NCI-H2107 treated with DMSO at 0.1 percent for 48 hours (cell line): ENCODE results near the gene PDE6H.

Source experiments
- DNase-seq: peaks from one replicate; lab custom pipeline; 2025; ENCODE audit not compliant: unreplicated experiment; lab: John Stamatoyannopoulos, UW

PDE6H gene

DNA sequence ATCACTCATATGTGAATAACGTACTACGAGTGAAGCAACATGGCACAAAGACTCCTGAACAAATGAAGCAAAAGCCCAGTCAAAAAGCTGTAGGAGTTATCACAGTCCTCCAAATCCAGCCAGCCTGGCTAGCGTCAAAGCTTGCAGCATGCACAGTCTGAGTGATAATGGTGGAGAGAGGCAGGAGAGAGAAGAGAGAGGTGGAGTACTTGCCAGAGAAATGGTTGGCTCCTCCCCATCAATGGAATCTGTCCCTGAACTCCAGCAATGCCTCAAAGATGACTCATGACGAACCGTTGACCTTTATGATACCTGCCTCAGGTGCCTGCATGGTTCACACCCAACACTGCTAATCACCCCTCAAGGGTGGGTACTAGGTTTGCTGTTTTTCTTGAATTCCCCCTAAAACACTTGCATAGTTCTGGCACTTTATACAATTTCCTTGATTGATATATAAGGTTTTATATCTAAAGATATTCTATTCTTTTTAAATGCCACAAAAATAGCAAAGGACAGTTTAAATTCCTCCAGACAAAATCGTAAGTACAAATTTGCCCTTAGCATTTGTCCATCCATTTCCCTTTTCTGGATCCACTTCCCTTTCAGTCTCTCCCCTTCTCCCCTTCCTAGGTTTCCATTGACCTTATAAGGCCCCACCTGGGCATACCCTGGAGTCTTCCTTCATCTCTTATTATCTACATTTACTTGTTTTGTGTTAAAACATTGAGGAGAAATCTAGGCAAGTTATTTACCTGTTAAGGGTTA lies 21.7 kb upstream of the PDE6H start:
- no peak for DNase-seq

DNA sequence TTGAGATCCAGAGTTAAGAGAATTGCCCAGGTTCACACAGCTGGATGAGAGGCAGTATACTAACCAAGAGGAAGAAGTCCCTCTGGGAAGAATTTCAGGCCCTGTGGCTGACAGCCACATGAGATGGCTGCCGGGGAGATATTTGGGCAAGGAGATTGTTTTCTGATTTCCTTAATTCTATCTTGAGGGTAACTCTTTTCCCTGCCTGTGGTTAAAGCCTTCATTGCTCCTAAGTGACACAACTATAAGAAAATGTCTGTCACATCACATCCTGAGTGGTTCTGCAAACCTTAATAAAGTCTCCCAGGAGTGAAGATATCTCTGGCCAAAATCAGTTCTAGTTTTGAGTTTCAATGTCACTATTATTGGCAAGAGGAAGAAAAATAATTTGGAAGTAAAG lies 21.0 kb upstream of the PDE6H start:
- no peak for DNase-seq

DNA sequence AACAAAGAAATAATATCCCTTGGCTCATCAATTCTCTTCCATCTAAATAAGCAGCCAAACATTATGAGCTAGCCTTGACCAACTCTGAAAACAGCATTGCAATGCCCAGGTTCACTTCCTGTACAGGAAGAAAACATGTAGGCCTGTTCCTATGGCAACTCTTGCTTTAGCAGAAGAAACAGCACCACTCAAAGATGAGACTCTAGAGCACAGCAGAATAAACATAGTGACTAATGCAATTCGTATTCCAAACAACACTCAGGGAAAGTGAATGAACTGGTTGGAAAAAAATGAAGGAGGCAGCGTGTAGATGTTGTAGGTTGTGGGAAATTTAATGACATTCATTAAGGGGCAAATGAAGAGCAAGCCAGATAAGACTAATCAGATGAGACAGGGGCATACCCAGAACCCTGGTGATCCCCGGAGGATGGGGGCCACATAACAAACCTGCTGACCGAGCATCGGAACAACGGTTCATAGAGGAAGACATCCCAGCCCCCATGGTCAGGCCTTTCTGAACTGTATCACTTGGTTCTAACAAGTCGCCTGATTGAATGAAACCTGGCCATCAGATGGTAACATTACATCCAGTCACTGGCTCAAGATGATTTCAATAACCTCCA lies 20.4 kb upstream of the PDE6H start:
- no peak for DNase-seq

DNA sequence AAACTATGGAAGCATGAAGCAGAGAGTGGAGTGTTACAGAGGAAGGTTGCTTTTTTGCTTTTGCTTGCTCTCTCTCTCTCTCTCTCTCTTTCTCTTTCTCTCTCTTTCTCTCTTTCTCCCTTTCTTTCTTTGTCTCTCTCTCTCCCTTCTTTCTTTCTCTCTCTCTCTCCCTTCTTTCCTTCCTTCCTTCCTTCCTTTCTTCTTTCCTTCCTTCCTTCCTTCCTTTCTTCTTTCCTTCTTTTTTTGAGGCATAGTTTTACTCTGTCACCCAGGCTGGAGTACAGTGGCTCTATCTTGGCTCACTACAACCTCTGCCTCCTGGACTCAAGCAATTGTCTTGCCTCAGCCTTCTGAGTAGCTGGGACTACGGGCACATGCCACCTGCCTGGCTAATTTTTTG lies 19.1 kb upstream of the PDE6H start:
- DNase-seq, result no peak

DNA sequence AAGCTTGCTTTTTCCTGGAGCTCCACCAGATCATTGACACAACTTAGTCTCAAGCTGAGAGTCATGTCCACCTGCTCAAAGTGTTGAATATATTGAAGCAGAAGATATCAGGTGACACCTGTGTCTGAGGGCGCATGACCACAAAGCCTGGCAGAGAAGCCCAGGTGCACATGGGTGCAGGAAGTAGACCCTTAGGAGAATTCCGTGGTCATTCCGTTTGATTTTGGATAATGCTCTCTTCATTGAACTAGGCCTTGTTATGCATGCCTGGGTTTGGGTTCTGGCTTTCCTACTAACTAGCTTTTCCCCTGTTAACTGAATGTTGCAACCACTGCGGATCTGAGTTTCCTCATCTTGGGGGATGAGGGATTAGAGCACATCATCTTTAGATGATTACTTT lies 18.6 kb upstream of the PDE6H start:
- DNase-seq, result peak; percentile 63

DNA sequence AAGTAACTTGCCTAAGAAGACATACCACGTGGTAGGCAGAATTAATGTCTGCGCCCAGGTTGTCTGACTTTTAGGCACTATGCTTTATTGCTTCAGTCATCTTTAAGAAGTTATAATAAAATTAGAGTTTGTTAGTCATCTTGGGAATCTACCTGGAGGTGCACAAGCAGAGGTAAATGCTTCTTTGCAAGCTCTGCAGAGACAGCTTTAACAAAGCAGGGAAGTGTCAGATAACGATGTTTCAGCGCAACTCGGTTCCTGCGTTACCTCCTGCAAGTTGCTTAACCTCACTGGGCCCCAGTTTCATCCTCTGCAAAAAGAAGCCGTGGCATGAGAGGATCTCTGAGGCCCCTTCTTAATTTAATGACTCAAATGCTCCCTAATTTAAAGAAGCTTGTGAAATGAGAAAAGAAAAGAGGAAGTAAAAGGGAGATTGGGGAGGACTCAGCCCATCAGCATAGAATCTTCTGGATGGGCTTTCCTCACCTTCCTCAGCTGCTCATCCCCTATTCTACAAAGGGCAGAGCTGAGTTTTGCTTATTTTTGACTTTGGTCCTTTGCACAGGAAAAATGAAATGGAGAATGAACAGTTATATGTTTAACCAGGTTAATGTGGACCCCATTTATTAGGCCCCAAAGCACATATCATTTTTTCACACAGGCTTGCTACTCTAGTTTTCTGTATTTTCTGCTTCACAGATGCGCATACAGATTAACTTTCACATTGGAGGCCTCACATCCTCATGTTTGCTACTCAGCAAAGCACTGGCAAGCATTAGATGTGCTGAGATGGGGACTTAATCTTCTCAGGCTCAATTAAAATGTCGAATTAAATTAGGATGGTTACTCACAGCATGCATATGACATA lies 16.6 kb upstream of the PDE6H start:
- no peak for DNase-seq

DNA sequence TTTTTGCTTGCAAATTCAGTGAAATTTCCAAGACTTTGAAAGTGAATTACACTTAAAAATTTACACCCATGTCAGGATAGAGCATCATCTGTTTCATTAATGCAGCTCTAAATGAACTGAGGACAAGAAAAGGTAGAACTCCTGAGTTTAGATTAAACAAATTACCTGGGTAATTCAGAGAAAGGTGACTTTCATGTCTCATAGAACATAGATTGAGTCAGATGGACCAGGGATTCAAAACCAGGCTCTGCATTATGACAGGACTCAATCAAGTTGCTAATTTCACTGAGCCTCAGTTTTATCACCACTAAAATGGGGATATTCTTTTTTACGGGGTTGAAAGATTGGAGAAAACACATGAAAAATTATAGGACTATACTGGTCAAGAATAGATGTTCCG lies 15.9 kb upstream of the PDE6H start:
- DNase-seq, result no peak

DNA sequence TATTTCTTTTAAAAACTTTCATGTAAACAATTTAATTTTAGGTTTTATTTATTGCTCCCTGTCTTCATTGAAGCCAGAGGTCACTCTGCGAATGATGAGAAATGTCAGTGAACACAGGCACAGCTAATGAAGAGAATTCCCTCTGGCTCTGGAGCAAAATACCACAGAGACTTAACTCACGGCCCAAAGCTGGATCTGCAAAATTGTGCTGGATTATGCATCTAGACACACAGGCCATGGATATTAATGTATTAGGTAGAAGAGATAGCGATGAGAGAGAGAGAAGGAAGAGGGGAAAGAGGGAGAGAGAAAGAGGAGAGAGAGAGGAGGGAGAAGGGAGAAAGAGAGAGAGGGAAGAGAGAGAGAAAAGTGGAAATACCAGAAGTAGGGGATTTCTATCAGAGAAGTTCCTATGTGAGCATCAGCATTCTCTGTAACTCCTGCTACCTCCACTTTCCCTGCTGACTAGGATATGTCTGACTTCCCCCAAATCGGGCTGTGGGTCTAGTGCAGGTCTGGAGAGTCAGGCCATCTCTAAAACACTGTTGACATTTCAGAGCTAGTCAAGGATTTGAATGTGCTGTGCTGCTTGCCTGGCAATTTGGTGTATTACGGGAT lies 15.2 kb upstream of the PDE6H start:
- DNase-seq, result no peak

DNA sequence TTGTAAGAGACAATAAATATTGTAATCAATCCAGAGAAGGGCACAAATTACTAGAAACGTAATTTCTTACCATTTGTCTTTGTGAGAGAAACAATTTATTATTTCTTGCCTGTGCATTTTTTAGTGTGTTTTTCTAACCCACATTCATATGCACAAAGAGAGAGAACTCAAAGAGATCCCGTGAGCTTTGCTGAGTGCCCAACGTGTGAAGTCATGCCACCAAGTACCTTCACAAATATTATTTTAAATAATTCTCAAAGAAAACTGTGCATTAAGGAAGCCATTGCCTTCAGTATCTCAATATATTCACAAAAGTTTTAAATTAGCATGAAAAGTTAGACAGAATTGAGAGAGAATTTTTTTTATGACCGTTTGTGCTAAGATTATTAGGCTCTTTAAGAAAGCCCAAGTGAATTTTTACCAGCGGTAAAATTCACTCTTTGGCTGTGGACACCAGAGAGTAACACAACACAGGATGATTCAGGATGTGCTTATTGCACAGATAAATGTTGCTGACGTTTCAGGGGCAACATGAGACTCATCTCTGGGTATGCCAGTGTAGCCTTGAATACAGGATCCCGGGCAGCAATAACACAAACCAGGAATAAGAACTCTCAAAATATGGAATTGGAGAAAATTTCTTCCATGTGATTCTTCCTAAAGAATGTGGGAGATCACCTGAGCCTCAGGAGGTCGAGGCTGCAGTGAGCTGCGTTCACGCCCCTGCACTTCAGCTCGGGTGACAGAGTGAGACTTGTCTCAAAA lies 14.3 kb upstream of the PDE6H start:
- no peak for DNase-seq

DNA sequence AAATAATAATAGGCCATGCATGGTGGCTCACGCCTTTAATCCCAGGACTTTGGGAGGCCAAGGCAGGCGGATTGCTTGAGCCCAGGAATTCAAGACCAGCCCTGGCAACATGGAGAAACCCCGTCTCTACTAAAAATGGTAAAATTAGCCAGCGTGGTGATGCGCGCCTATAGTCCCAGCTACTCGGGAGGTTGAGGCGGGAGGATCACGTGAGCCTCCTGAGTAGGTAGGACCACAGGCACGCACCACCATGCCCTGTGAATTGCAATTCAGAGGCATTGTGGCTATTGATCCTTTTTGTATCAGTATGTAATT lies 13.8 kb upstream of the PDE6H start:
- no peak for DNase-seq

DNA sequence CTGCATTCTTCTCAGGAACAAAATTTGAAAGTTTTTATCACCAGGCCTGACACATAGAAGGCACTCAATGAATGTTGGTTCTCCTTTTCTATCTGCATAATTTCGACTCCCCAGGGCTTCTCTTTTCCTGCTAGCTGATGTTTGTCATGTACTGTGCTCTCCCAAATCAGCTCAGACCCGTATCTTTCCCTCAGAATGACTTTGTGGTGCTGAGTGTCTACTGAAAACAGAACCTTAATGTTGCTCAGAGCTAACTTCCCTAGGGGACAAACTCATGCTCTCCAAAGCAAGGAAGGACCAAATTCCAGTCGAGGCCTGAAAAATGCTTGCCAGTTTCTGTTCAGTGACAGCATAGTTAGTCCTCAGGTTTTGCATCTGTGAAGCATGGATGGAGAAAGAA lies 13.4 kb upstream of the PDE6H start:
- no peak for DNase-seq

DNA sequence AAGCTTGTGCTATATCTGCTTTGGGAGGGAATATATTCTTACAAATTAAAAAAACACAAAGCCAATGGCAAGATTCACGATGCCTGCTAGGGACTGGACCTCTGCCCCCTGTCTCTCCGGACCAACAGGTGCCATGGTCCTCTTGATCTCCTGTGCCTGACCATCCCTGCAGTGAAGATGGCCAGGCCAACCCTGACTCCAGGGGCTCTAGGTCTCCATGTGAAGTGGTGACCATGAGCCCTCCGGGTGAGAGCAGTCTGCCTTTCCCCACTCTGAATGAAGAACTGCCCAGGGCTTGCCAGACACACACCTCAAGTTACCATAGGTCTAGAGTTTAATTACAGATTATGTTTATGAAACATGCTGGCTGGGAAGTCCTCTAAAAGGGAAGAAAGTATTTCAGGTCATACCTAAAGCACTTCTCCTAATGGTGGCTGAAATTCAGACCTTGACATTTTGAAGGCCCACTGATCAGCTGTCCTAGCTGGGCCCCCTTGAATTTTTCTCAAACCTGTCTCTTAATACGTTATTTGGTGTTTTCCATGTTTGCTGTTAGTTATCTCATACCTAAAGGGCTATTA lies 12.8 kb upstream of the PDE6H start:
- no peak for DNase-seq

DNA sequence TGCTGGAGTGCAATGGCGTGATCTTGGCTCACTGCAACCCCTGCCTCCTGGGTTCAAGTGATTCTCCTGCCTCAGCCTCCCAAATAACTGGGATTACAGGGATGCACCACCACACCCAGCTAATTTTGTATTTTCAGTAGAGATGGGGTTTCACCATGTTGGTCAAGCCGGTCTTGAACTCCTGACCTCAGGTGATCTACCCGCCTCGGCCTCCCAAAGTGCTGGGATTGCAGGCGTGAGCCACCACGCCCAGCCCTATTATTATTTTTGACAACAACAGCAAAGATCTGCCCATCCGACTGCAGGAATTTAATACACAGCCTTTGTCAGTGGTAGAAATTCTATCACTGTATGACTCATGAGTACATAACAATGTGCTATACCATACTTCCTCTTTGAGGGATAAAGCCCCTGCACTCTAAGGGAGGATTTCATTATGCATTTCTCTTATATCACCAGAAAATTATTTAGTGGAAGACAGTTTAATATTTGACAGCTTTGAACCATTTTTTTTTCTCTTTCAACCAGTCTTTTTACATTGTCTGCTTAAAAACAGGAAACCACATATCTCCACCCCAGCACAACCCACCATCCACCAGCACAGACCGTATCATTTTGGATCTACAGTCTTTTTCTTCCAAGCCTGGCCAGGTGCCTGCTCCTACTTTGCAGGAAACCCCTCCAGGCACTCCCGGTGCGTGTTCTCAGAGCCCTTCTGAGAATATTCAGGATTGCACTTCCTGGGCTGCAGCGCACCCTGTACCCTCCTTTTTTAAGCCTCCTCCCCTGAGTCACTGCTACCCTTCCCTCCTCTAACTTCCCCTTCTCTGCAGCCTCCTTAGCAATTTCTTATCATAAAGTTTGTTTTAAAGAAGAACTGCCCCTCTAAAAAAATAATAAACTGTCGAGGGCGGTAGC lies 12.0 kb upstream of the PDE6H start:
- no peak for DNase-seq

DNA sequence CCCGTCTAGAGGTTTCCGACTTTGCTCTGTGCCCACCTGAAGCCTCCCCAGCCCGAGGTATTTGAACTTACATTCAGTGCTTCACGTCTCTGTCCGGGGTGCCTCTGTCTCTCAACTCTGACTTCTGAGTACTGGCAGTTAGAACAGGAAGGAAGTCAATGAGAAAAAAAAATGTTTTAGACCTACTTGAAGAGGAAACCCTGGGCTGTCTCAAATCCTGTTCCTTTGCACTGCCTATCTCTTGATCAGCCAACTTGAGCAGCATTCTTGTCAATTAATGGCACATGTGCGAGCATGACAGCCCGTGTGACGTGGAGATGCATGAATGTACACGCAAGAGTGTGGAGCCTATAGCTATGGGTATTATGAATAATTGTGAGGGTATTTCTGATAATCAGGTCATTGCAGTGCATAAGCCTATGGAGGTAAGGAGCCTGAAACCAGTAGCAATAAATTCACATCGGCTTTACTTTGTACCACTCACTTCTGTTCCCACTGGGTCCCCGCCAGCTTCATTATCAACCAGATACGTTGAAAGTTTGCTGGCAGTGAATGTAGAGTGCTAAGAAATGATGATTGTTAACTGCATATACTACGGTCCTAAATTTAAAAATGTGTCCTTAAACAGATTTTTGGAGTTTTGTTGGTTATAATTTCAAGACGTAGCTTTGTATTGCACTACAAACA lies 11.2 kb upstream of the PDE6H start, which contains the start of gene ARHGDIB:
Gene ARHGDIB (minus strand): TSS at position 136 of the 687 bp plus-strand sequence. CDS start 10,889 bp downstream, outside the sequence.
- no peak for DNase-seq

DNA sequence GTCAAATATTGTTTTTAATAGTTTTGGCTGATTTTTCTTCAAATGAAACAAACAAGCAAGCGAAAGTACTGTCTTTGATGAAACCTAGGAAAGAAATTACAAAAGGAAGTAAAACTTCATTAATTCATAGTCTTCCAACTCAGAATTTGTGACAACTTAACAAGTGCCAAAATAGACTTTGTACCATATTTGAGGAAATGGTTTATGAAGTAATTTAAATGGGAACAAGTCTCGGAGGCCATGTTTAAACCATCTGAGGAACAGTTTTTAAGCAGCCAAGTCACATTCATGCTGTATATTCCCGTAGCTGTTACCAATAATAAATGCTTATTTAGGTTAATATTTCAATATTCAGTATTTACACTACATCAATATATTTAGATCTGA lies 10.7 kb upstream of the PDE6H start:
- DNase-seq, result no peak

DNA sequence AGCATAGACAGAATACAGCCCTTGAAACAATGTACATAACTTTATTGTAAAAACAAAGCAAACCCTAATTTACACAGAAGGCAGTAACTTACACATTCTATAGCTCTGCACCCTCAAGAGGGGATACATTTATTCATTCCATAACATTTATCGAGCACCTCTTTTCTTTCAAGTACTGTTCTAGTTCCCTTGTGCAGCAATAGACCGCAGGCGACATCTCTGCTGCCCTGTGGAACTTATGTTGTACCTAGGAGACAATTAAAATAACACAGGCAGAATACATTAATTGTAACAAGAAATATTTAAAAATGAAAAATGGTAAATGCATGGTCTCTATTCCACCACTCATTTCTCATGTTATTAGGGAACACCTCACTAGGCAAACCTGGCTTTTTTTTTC lies 10.0 kb upstream of the PDE6H start:
- DNase-seq, result no peak

DNA sequence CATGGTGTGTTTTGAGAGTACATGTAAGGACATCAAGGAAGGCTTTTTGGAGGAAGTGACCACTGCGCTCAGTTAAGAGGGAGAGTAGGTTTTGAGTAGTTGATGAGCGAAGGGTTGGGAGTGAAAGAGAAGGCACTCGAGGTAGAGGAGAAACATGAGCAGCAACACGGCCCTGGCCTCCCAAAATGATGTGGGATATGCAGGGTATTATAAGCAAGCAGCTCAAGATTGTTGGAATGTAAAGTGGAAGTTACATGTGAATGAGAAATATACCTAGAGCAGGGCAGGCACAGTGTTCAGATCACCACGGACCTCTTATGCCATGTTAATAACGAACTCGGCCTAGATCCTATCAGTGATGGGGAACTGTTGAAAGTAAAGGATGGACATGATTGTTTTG lies 9.3 kb upstream of the PDE6H start:
- no peak for DNase-seq

DNA sequence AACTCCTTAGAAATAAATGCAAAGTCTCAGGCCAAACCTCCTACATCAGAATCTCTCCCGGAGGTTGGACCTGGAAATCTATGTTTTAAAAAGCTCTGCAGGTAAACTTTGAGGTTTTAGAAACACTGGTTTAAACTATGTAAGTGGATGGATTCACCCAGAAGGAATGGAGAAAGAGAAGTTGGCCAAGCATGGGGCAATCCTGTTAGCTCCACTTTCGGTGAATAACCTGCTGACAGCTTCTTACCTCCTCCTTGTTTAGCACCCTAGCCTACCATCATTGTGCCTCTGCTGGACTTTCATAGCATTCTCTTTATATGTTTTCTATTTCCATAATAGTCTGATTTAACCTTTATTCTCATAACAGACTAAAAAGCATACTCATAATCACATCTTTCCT lies 8.4 kb upstream of the PDE6H start:
- DNase-seq, result no peak

DNA sequence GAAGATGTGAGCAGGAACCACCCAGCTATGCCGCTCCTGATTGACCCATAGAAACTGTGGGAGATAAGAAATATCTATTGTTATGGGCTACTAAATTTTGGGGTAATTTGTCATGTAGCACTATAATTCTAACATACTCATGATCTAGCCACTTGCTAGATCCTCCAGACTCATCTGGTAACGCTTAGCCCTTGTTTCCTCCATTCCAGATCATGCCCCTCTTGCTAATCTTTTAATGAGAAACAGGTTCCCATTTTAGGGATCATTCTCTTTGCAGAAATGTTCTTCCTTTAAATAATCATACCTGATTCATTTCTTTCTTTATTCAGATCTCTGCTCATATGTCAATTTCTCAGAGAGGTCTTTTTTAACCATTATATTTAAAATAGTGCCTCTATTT lies 7.6 kb upstream of the PDE6H start:
- no peak for DNase-seq
